Fibroblast of lung (primary cell): Measurements from ENCODE around the gene SPEG. TPM values are rescaled to one million over a fixed set of nuclear protein-coding genes. Genes with fewer than 3 reads are reported as not detected.

Experiments
- DNase-seq, 2 donors: peaks; one replicate each; pipeline versions ENCODE4 v3.0.0 to v3.0.0-alpha.2; 2010; ENCODE audit warnings: low read depth in 2 of 2
- H2AFZ ChIP-seq: 2 replicates; pipeline ENCODE4 v1.5.1; 2012; ENCODE audit warnings: low read length, control low read depth, inconsistent platforms
- H3K27ac ChIP-seq: 2 replicates; pipeline ENCODE4 v1.5.1; 2011; ENCODE audit warnings: low read length, control low read depth; ENCODE audit not compliant: insufficient read depth
- H3K27me3 ChIP-seq: 2 replicates; pipeline ENCODE4 v1.5.1; 2011; ENCODE audit warnings: mild to moderate bottlenecking, low read length; ENCODE audit not compliant: control insufficient read depth, insufficient read depth
- H3K36me3 ChIP-seq: 2 replicates; pipeline ENCODE4 v1.5.1; 2011; ENCODE audit warnings: low read length; ENCODE audit not compliant: control insufficient read depth, insufficient read depth
- H3K4me1 ChIP-seq: 2 replicates; pipeline ENCODE4 v1.5.1; 2011; ENCODE audit warnings: low read length; ENCODE audit not compliant: control insufficient read depth, insufficient read depth; ENCODE audit errors: extremely low read depth
- H3K4me2 ChIP-seq: 2 replicates; pipeline ENCODE4 v1.5.1; 2011; ENCODE audit warnings: low read length, control low read depth; ENCODE audit not compliant: insufficient read depth; ENCODE audit errors: extremely low read depth
- H3K4me3 ChIP-seq, 4 experiments: fragments of 200-600 bp in 1 of 4; sonication (generic) in 1 of 4; replicated peaks in 1 of 4; 2 replicates each; pipeline ENCODE4 v1.5.1; 2011 to 2016; ENCODE audit warnings: low read length in 4 of 4, low read depth in 3 of 4, mild to moderate bottlenecking in 3 of 4, control low read depth in 2 of 4, inconsistent platforms in 1 of 4, mixed read lengths in 1 of 4; ENCODE audit not compliant: insufficient read depth in 1 of 4; ENCODE audit errors: control extremely low read depth in 1 of 4
- H3K79me2 ChIP-seq: 2 replicates; pipeline ENCODE4 v1.5.1; 2012; ENCODE audit warnings: mild to moderate bottlenecking, low read length, inconsistent platforms; ENCODE audit not compliant: control insufficient read depth, insufficient read depth
- H3K9ac ChIP-seq: 2 replicates; pipeline ENCODE4 v1.5.1; 2011; ENCODE audit warnings: mild to moderate bottlenecking, low read length, control low read depth; ENCODE audit not compliant: insufficient read depth
- H3K9me3 ChIP-seq: 2 replicates; pipeline ENCODE4 v1.5.1; 2012; ENCODE audit warnings: low read depth, low read length; ENCODE audit not compliant: control insufficient read depth, insufficient read depth
- H4K20me1 ChIP-seq: 2 replicates; pipeline ENCODE4 v1.5.1; 2011; ENCODE audit warnings: low read length; ENCODE audit not compliant: control insufficient read depth, insufficient read depth; ENCODE audit errors: extremely low read depth
- CTCF ChIP-seq, 2 donors: IDR thresholded peaks in 1 of 2; conservative IDR thresholded peaks in 1 of 2; 1 replicate in 1 of 2; 2 replicates in 1 of 2; pipeline ENCODE4 v1.5.1; 2011 to 2012; ENCODE audit warnings: low read length in 2 of 2, control low read depth in 1 of 2, inconsistent platforms in 1 of 2, low read depth in 1 of 2, mild to moderate bottlenecking in 1 of 2
- EZH2 ChIP-seq: IDR thresholded peaks from 2 replicates; pipeline ENCODE4 v1.5.1; 2012; ENCODE audit warnings: low read length, control low read depth, mild to moderate bottlenecking; ENCODE audit errors: missing control alignments
- polyA plus RNA-seq, 2 donors: library from polyadenylated mRNA; depleted of rRNA in 1 of 2; stranded (reverse) in 1 of 2; unstranded in 1 of 2; fragments of >200 nt; gene quantifications; 2 replicates each; pipeline ENCODE4 v1.2.1, GENCODE V29; 2011 to 2012; ENCODE audit warnings: missing spikeins in 1 of 2
- total RNA-seq: library from RNA; depleted of rRNA; stranded (reverse); fragments of >200 nt; gene quantifications from 2 replicates; pipeline ENCODE4 v1.2.1, GENCODE V29; 2014

SPEG gene
- total and polyA plus RNA-seq, 2 donors (not counting 1 experiment from before 2014, with no cell fraction given): 9.5 to 20.1 TPM

- no peaks in the 10 kb centered on the region for H3K36me3 ChIP-seq
- TF ChIP-seq EZH2 (no peak), CTCF (conservative IDR thresholded peaks at IDR 0.05 in 1 of 2, IDR thresholded peaks at IDR 0.05 in 1 of 2; ENCODE audit: low read depth in 1 of 2, low read length in 2 of 2) (no peak)
- no peak overlapping the region for H3K4me2 ChIP-seq
- H3K4me3 ChIP-seq: no peak overlapping the region
- no peak overlapping the region for H2AFZ ChIP-seq
- peaks cover 9% of the 10 kb centered on the region for H3K4me1 ChIP-seq
- H4K20me1 ChIP-seq: no peaks in the 10 kb centered on the region
- no peaks in the 10 kb centered on the region for H3K79me2 ChIP-seq
- H3K27ac ChIP-seq: no peak overlapping the region
- peaks cover 47% of the 10 kb centered on the region for H3K27me3 ChIP-seq
- DNase-seq: no peak
- no peak overlapping the region for H3K9ac ChIP-seq
- no peaks in the 10 kb centered on the region for H3K9me3 ChIP-seq
These were observed 82.2 kb downstream of the SPEG start for GRCh38 chr2:219516888-219517287.

GRCh38 chr2:219517954-219518778, 83.5 kb downstream of the SPEG start:
- H3K27me3 ChIP-seq: peaks cover 35% of the 10 kb centered on the region
- no peaks in the 10 kb centered on the region for H3K9me3 ChIP-seq

GRCh38 chr2:219519526-219519916, 84.9 kb downstream of the SPEG start:
- Histone ChIP-seq H3K4me1 (peaks cover 14% of the 10 kb centered on the region), H3K4me2 (no peak overlapping the region), H3K4me3 (no peak overlapping the region), H4K20me1 (no peaks in the 10 kb centered on the region), H2AFZ (no peak overlapping the region), H3K36me3 (no peaks in the 10 kb centered on the region), H3K9me3 (no peaks in the 10 kb centered on the region), H3K79me2 (no peaks in the 10 kb centered on the region), H3K27me3 (peaks cover 24% of the 10 kb centered on the region), H3K27ac (no peak overlapping the region), H3K9ac (no peak overlapping the region)
- no peak for TF ChIP-seq EZH2
- TF ChIP-seq CTCF (conservative IDR thresholded peaks at IDR 0.05 in 1 of 2, IDR thresholded peaks at IDR 0.05 in 1 of 2; ENCODE audit: low read depth in 1 of 2, low read length in 2 of 2): no peak
- DNase-seq: no peak

More at GRCh38 chr2:219517954-219518778, 83.5 kb downstream of the SPEG start:
- no peaks in the 10 kb centered on the region for H3K79me2 ChIP-seq
- TF ChIP-seq EZH2: no peak
- no peak for TF ChIP-seq CTCF (conservative IDR thresholded peaks at IDR 0.05 in 1 of 2, IDR thresholded peaks at IDR 0.05 in 1 of 2; ENCODE audit: low read depth in 1 of 2, low read length in 2 of 2)
- H3K4me1 ChIP-seq: peaks cover 14% of the 10 kb centered on the region
- no peak overlapping the region for H3K27ac ChIP-seq
- no peaks in the 10 kb centered on the region for H3K36me3 ChIP-seq
- H2AFZ ChIP-seq: no peak overlapping the region
- DNase-seq: no peak
- no peaks in the 10 kb centered on the region for H4K20me1 ChIP-seq
- H3K4me3 ChIP-seq: no peak overlapping the region
- no peak overlapping the region for H3K4me2 ChIP-seq
- H3K9ac ChIP-seq: no peak overlapping the region
